Activated B cell treated with CpG ODN at 0.5 μM for 24 hours (primary cell): ENCODE measurements around the gene NLRX1. TPM values are rescaled to one million over a fixed set of nuclear protein-coding genes. Genes with fewer than 3 reads are reported as not detected.
"Not testable (repeated sequence)": the region's sequence is repeated elsewhere in the genome, so short reads cannot be mapped to it uniquely, and the experiment has no call there.

Experiments
- ATAC-seq: fragments of 200-7000 bp; cut with Tn5 transposase; one replicate; pipeline ENCODE4 v1.10.0; 2021; ENCODE audit warnings: low read depth, mild to moderate bottlenecking, moderate library complexity
- CTCF ChIA-PET: fragments of 350-600 bp; sonication (Branson Sonifier 250); formaldehyde crosslinking; loops from one replicate; lab custom pipeline; 2021; ENCODE audit warnings: antibody characterized with exemption; lab: Charles Lee
- POLR2A ChIA-PET: fragments of 350-600 bp; sonication (Branson Sonifier 250); formaldehyde crosslinking; loops from one replicate; lab custom pipeline; 2021; ENCODE audit warnings: antibody characterized with exemption; lab: Charles Lee
- DNase-seq: peaks from one replicate; pipeline ENCODE4 v3.0.0; 2022
- H3K27ac Mint-ChIP-seq: one replicate; pipeline ENCODE4 v1.8.0; 2020; ENCODE audit warnings: mixed read lengths
- H3K27me3 Mint-ChIP-seq: one replicate; pipeline ENCODE4 v1.8.0; 2021; ENCODE audit warnings: mixed read lengths
- H3K36me3 Mint-ChIP-seq: one replicate; pipeline ENCODE4 v1.8.0; 2021; ENCODE audit warnings: low read depth, mixed read lengths
- H3K4me1 Mint-ChIP-seq: one replicate; pipeline ENCODE4 v1.8.0; 2021; ENCODE audit warnings: mixed read lengths
- H3K4me3 Mint-ChIP-seq: one replicate; pipeline ENCODE4 v1.8.0; 2020; ENCODE audit warnings: mild to moderate bottlenecking, mixed read lengths
- H3K9me3 Mint-ChIP-seq: one replicate; pipeline ENCODE4 v1.8.0; 2020; ENCODE audit warnings: mixed read lengths
- CTCF ChIP-seq: fragments of 200-600 bp; IDR thresholded peaks from one replicate; pipeline ENCODE4 v1.8.0; 2022; ENCODE audit warnings: antibody characterized with exemption, mild to moderate bottlenecking
- intact Hi-C: fragments of 100-400 bp; cut with micrococcal nuclease; formaldehyde crosslinking; loops from one replicate; pipeline ENCODE4 v1.15.1; 2024
- total RNA-seq: library from RNA; stranded (reverse); gene quantifications from 2 replicates; pipeline ENCODE4 v1.2.3, GENCODE V29; 2022

NLRX1 gene
- total RNA-seq, 1 donor from 2014 or later: 9.8 TPM

GRCh38 chr11:119121811-119122124 lies 46.8 kb upstream of the NLRX1 start:
- no peak for ATAC-seq

GRCh38 chr11:119125821-119126220 lies 42.7 kb upstream of the NLRX1 start:
- no peak for DNase-seq
- peaks cover 28% of the 10 kb centered on the region for H3K4me1 Mint-ChIP-seq
- no peak for TF ChIP-seq CTCF
- no peak overlapping the region for H3K27ac Mint-ChIP-seq
- intact Hi-C loops: no loop called here
- POLR2A ChIA-PET: interaction anchor here (0.6 kb wide), 1 partner anchor 72 kb away, joined by 6 read pairs; no protein-coding TSS in a partner anchor
- no peaks in the 10 kb centered on the region for H3K27me3 Mint-ChIP-seq
- H3K9me3 Mint-ChIP-seq: no peaks in the 10 kb centered on the region
- peaks cover 55% of the 10 kb centered on the region for H3K36me3 Mint-ChIP-seq
- CTCF ChIA-PET: no interaction called here
- H3K4me3 Mint-ChIP-seq: no peak overlapping the region
- no peak for ATAC-seq

More at GRCh38 chr11:119121811-119122124, 46.8 kb upstream of the NLRX1 start:
- ChIA-PET POLR2A (interaction anchor here (0.6 to 5.4 kb wide), 19 partner anchors 9 to 1109 kb away, joined by 3 to 40 read pairs (median 4); partner anchors contain the start of genes C2CD2L, DPAGT1, HMBS and NLRX1), CTCF (interaction anchor here (1.2 kb wide), 1 partner anchor 47 kb away, joined by 3 read pairs; no protein-coding TSS in a partner anchor)
- H3K9me3 Mint-ChIP-seq: no peaks in the 10 kb centered on the region
- H3K27ac Mint-ChIP-seq: peak overlapping the region; percentile 92
- H3K4me3 Mint-ChIP-seq: peak overlapping the region; percentile 94
- intact Hi-C loops: loop anchor here (1.0 kb wide), 8 partner anchors 14 to 213 kb away; partner anchors contain the start of genes C2CD2L, DPAGT1, HYOU1 and RNF26
- no peak for DNase-seq
- no peak for TF ChIP-seq CTCF
- peaks cover 30% of the 10 kb centered on the region for H3K36me3 Mint-ChIP-seq
- peaks cover 32% of the 10 kb centered on the region for H3K4me1 Mint-ChIP-seq
- no peaks in the 10 kb centered on the region for H3K27me3 Mint-ChIP-seq

- no peak for TF ChIP-seq CTCF
- ChIA-PET CTCF (no interaction called here), POLR2A (interaction anchor here (0.7 kb wide), 2 partner anchors 351 to 675 kb away, joined by 3 to 10 read pairs; no protein-coding TSS in a partner anchor)
- DNase-seq (no peak), ATAC-seq (no peak)
- no peak overlapping the region for H3K27ac Mint-ChIP-seq
- no peaks in the 10 kb centered on the region for H3K27me3 Mint-ChIP-seq
- H3K4me3 Mint-ChIP-seq: no peak overlapping the region
- intact Hi-C loops: no loop called here
- H3K9me3 Mint-ChIP-seq: no peaks in the 10 kb centered on the region
- H3K36me3 Mint-ChIP-seq: peaks cover 59% of the 10 kb centered on the region
- peaks cover 22% of the 10 kb centered on the region for H3K4me1 Mint-ChIP-seq
These were observed 41.8 kb upstream of the NLRX1 start for GRCh38 chr11:119126675-119127268.

GRCh38 chr11:119130662-119131061 lies 37.9 kb upstream of the NLRX1 start:
- DNase-seq (no peak), ATAC-seq (no peak)
- intact Hi-C loops: no loop called here
- Mint-ChIP-seq H3K27ac (no peak overlapping the region), H3K27me3 (no peaks in the 10 kb centered on the region), H3K9me3 (no peaks in the 10 kb centered on the region), H3K4me3 (no peak overlapping the region), H3K4me1 (peaks cover 5% of the 10 kb centered on the region), H3K36me3 (peaks cover 70% of the 10 kb centered on the region)
- no peak for TF ChIP-seq CTCF
- POLR2A ChIA-PET: no interaction called here
- CTCF ChIA-PET: no interaction called here

GRCh38 chr11:119134389-119134978 lies 34.0 kb upstream of the NLRX1 start:
- Mint-ChIP-seq H3K27ac (no peak overlapping the region), H3K4me1 (no peaks in the 10 kb centered on the region), H3K27me3 (peaks cover 3% of the 10 kb centered on the region), H3K9me3 (no peaks in the 10 kb centered on the region), H3K36me3 (peaks cover 57% of the 10 kb centered on the region), H3K4me3 (no peak overlapping the region)
- ChIA-PET CTCF (no interaction called here), POLR2A (interaction anchor here (0.6 kb wide), 1 partner anchor 13 kb away, joined by 3 read pairs; the partner anchor contains the start of gene HINFP)
- intact Hi-C loops: no loop called here
- TF ChIP-seq CTCF: no peak
- ATAC-seq (peak; percentile 47), DNase-seq (no peak)

- DNase-seq, POLR2A ChIA-PET, CTCF ChIA-PET, H3K27ac Mint-ChIP-seq, ATAC-seq, H3K4me1 Mint-ChIP-seq, H3K9me3 Mint-ChIP-seq, H3K4me3 Mint-ChIP-seq, intact Hi-C loops: not testable (repeated sequence)
- Mint-ChIP-seq H3K27me3 (peaks cover 14% of the 10 kb centered on the region), H3K36me3 (peaks cover 11% of the 10 kb centered on the region)
These were observed 29.2 kb upstream of the NLRX1 start for GRCh38 chr11:119139276-119139675.
